ENCODE measurements around the gene SERTAD4.
"Not testable (repeated sequence)": the region's sequence is repeated elsewhere in the genome, so short reads cannot be mapped to it uniquely, and the experiment has no call there.

The SERTAD4 gene

DNA sequence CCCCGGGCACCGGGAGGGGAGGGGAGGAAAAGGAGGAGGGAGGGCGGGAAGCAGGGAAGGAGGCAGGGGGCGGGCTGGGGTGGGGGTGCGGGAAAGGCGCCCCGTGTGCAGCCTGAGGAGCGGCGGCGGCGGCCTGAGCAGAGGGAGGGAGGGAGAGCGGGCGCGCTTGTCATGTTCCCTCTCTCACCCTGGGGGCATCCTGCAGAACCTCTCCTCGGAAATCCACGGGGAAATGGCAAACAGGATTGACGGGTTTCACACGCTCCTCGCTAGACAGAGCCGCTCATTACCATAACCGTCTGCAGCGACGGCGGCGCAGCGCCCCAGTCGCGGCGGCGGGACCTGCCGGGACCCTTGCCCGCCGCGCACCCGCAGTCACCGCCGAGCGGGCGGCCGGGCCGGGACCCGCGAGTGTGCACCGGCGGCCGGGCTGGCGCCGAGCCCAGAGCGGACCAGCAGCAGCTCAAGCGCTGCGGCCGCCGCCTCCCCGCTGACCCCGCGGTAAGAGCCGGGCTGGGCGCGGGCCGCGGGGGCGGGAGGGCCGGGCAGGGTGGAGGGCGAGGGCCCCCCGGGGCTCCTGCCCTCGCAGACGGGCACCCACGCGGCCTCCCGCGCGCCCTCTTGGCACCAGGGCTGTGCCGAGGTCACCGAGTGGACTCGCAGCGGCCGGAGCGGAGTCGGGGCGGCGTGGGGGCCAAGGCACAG, at the start of gene SERTAD4:
TSS of gene SERTAD4 (plus strand) at position 286 of the 705 bp plus-strand sequence. CDS start 5,165 bp downstream, outside the sequence.
- peak within 1 kb of the TSS; percentile 40 for H3K4me3 ChIP-seq (ENCODE audit: low read length)
- no peaks in the 10 kb centered on the region for H3K9me3 ChIP-seq (ENCODE audit: control insufficient read depth, low read length)
- H3K36me3 ChIP-seq (ENCODE audit: control insufficient read depth, insufficient read depth, low read length), result no peaks in the 10 kb centered on the region
- H3K4me1 ChIP-seq (ENCODE audit: control insufficient read depth, insufficient read depth, low read length), result peaks cover 18% of the 10 kb centered on the region
- H3K9ac ChIP-seq (ENCODE audit: low read length), result peak within 1 kb of the TSS; percentile 59
- peaks cover 9% of the 10 kb centered on the region for H3K27me3 ChIP-seq (ENCODE audit: control insufficient read depth, insufficient read depth, low read length)

DNA sequence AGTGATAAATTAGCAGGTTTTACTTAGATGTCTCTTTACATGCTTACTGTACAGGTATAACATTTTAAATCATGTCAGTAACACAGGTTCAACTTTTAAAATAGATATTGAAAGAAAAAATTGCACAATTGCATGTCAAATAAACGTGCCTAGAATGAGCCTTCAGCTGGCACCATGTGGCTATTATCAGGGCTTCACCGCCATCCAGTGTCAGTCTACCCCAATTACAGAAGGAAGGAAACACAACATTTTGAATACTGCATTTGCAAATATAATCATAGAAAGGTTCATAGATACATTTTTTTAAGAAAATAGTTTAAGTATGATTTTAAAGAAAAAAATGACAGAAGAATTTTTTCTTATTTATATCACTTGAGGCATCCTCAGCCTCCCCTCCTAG, 47.5 kb upstream of the SERTAD4 start:
- Histone ChIP-seq H3K4me3 (ENCODE audit: low read length) (no peak overlapping the region), H3K9ac (ENCODE audit: low read length) (no peak overlapping the region), H3K27me3 (ENCODE audit: control insufficient read depth, insufficient read depth, low read length) (no peaks in the 10 kb centered on the region), H3K9me3 (ENCODE audit: control insufficient read depth, low read length) (no peaks in the 10 kb centered on the region), H3K4me1 (ENCODE audit: control insufficient read depth, insufficient read depth, low read length) (no peaks in the 10 kb centered on the region), H3K36me3 (ENCODE audit: control insufficient read depth, insufficient read depth, low read length) (no peaks in the 10 kb centered on the region)

- not testable (repeated sequence) for H3K9me3 ChIP-seq (ENCODE audit: control insufficient read depth, low read length); H3K36me3 ChIP-seq (ENCODE audit: control insufficient read depth, insufficient read depth, low read length); H3K9ac ChIP-seq (ENCODE audit: low read length); H3K4me3 ChIP-seq (ENCODE audit: low read length); H3K4me1 ChIP-seq (ENCODE audit: control insufficient read depth, insufficient read depth, low read length); H3K27me3 ChIP-seq (ENCODE audit: control insufficient read depth, insufficient read depth, low read length)
These were observed 44.6 kb upstream of the SERTAD4 start for GRCh38 chr1:210187849-210188606.

DNA sequence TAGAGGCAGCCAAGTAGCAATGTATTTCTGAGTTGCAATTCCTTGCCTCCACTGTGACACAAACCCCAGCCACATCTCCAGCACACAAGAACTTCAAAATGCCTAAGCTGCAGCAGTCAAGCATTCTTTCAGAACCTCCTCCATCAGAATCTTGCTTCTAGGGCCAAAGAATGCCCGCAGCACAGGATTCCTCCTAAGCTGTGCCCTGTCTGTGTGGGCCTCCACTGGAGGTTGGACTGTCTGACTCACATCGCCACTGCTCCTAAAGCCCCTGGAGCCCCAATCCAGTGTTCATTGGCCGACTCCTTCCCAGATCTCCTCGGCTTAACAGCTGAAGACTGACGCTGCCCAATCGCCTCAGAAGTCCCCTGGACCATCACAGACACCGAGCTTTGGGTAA, 43.2 kb upstream of the SERTAD4 start:
- no peaks in the 10 kb centered on the region for H3K4me1 ChIP-seq (ENCODE audit: control insufficient read depth, insufficient read depth, low read length)
- no peaks in the 10 kb centered on the region for H3K36me3 ChIP-seq (ENCODE audit: control insufficient read depth, insufficient read depth, low read length)
- H3K4me3 ChIP-seq (ENCODE audit: low read length), result no peak overlapping the region
- H3K9me3 ChIP-seq (ENCODE audit: control insufficient read depth, low read length), result no peaks in the 10 kb centered on the region
- no peaks in the 10 kb centered on the region for H3K27me3 ChIP-seq (ENCODE audit: control insufficient read depth, insufficient read depth, low read length)
- H3K9ac ChIP-seq (ENCODE audit: low read length), result no peak overlapping the region

- Histone ChIP-seq H3K4me1 (ENCODE audit: control insufficient read depth, insufficient read depth, low read length) (no peaks in the 10 kb centered on the region), H3K36me3 (ENCODE audit: control insufficient read depth, insufficient read depth, low read length) (no peaks in the 10 kb centered on the region), H3K9me3 (ENCODE audit: control insufficient read depth, low read length) (no peaks in the 10 kb centered on the region), H3K27me3 (ENCODE audit: control insufficient read depth, insufficient read depth, low read length) (no peaks in the 10 kb centered on the region), H3K9ac (ENCODE audit: low read length) (no peak overlapping the region), H3K4me3 (ENCODE audit: low read length) (no peak overlapping the region)
These were observed 36.9 kb upstream of the SERTAD4 start for GRCh38 chr1:210195635-210196160.

DNA sequence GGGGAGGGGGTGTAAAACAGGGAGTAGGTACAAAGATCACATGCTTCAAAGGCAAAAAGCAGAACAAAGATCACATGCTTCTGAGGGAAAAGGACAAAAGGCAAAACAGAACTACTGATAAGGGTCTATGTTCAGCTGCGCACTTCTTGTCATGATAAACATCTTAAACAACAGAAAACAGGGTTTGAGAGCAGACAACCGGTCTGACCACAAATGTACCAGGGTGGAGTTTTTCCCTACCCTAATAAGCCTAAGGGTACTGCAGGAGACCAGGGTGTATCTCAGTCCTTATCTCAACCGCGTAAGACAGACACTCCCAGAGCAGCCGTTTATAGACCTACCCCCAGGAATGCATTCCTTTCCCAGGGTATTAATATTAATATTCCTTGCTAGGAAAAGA, 36.3 kb upstream of the SERTAD4 start:
- H3K4me1 ChIP-seq (ENCODE audit: control insufficient read depth, insufficient read depth, low read length); H3K9me3 ChIP-seq (ENCODE audit: control insufficient read depth, low read length): not testable (repeated sequence)

GRCh38 chr1:210198840-210199239, 33.8 kb upstream of the SERTAD4 start:
- no peaks in the 10 kb centered on the region for H3K9me3 ChIP-seq (ENCODE audit: control insufficient read depth, low read length)
- H3K9ac ChIP-seq (ENCODE audit: low read length), result no peak overlapping the region
- H3K27me3 ChIP-seq (ENCODE audit: control insufficient read depth, insufficient read depth, low read length), result no peaks in the 10 kb centered on the region
- H3K4me1 ChIP-seq (ENCODE audit: control insufficient read depth, insufficient read depth, low read length), result no peaks in the 10 kb centered on the region
- no peaks in the 10 kb centered on the region for H3K36me3 ChIP-seq (ENCODE audit: control insufficient read depth, insufficient read depth, low read length)
- no peak overlapping the region for H3K4me3 ChIP-seq (ENCODE audit: low read length)

More for the DNA sequence above, 36.3 kb upstream of the SERTAD4 start:
- H3K36me3 ChIP-seq (ENCODE audit: control insufficient read depth, insufficient read depth, low read length); H3K27me3 ChIP-seq (ENCODE audit: control insufficient read depth, insufficient read depth, low read length); H3K4me3 ChIP-seq (ENCODE audit: low read length); H3K9ac ChIP-seq (ENCODE audit: low read length): not testable (repeated sequence)

GRCh38 chr1:210200124-210200736, 32.4 kb upstream of the SERTAD4 start:
- Histone ChIP-seq H3K4me1 (ENCODE audit: control insufficient read depth, insufficient read depth, low read length) (no peaks in the 10 kb centered on the region), H3K36me3 (ENCODE audit: control insufficient read depth, insufficient read depth, low read length) (no peaks in the 10 kb centered on the region), H3K4me3 (ENCODE audit: low read length) (no peak overlapping the region), H3K9ac (ENCODE audit: low read length) (no peak overlapping the region), H3K27me3 (ENCODE audit: control insufficient read depth, insufficient read depth, low read length) (no peaks in the 10 kb centered on the region), H3K9me3 (ENCODE audit: control insufficient read depth, low read length) (no peaks in the 10 kb centered on the region)

GRCh38 chr1:210201681-210202080, 30.9 kb upstream of the SERTAD4 start:
- H3K9me3 ChIP-seq (ENCODE audit: control insufficient read depth, low read length), result no peaks in the 10 kb centered on the region
- H3K9ac ChIP-seq (ENCODE audit: low read length), result no peak overlapping the region
- H3K27me3 ChIP-seq (ENCODE audit: control insufficient read depth, insufficient read depth, low read length), result no peaks in the 10 kb centered on the region
- H3K4me1 ChIP-seq (ENCODE audit: control insufficient read depth, insufficient read depth, low read length), result no peaks in the 10 kb centered on the region
- no peak overlapping the region for H3K4me3 ChIP-seq (ENCODE audit: low read length)
- no peaks in the 10 kb centered on the region for H3K36me3 ChIP-seq (ENCODE audit: control insufficient read depth, insufficient read depth, low read length)

GRCh38 chr1:210207597-210208450, 24.8 kb upstream of the SERTAD4 start:
- H3K9ac ChIP-seq (ENCODE audit: low read length), result no peak overlapping the region
- no peaks in the 10 kb centered on the region for H3K9me3 ChIP-seq (ENCODE audit: control insufficient read depth, low read length)
- no peaks in the 10 kb centered on the region for H3K36me3 ChIP-seq (ENCODE audit: control insufficient read depth, insufficient read depth, low read length)
- no peaks in the 10 kb centered on the region for H3K4me1 ChIP-seq (ENCODE audit: control insufficient read depth, insufficient read depth, low read length)
- H3K27me3 ChIP-seq (ENCODE audit: control insufficient read depth, insufficient read depth, low read length), result no peaks in the 10 kb centered on the region
- no peak overlapping the region for H3K4me3 ChIP-seq (ENCODE audit: low read length)

DNA sequence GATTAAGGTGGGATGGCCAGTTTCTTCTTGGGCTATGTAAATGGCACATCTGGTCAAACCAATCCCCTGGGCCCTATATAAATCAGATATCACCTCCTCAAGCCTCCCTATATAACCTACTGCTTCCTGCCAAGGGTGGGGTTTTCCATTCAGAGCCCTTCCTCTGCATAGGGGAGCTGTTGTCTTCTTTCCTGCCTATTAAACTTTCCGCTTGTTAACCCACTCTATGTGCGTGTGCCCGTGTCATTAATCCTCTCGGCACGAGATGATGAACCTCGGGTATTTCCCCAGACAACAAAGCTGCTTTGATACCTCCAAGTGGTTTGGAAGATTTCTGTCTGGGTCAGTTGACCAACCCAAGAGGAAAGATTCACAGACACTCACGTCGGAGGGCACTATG, 19.3 kb upstream of the SERTAD4 start:
- H3K4me3 ChIP-seq (ENCODE audit: low read length), result no peak overlapping the region
- H3K9me3 ChIP-seq (ENCODE audit: control insufficient read depth, low read length), result no peaks in the 10 kb centered on the region
- no peak overlapping the region for H3K9ac ChIP-seq (ENCODE audit: low read length)
- no peaks in the 10 kb centered on the region for H3K27me3 ChIP-seq (ENCODE audit: control insufficient read depth, insufficient read depth, low read length)
- H3K36me3 ChIP-seq (ENCODE audit: control insufficient read depth, insufficient read depth, low read length), result no peaks in the 10 kb centered on the region
- H3K4me1 ChIP-seq (ENCODE audit: control insufficient read depth, insufficient read depth, low read length), result no peaks in the 10 kb centered on the region

Measured in mucosa of stomach (tissue), 1 donor.